ENCODE results near the gene IGF1R. TPM values are rescaled to one million over a fixed set of nuclear protein-coding genes. Genes with fewer than 3 reads are reported as not detected.

IGF1R gene
- total and polyA plus RNA-seq, 2 donors (not counting 3 experiments of a cell fraction or from before 2014, with no cell fraction given), result 16.1 to 59.1 TPM

GRCh38 chr15:98827217-98827616 is 178.9 kb downstream of the IGF1R start:
- DNase-seq (ENCODE audit: low read depth, low spot score), result no peak

More at GRCh38 chr15:98827217-98827616, 178.9 kb downstream of the IGF1R start:
- dilution Hi-C loops (cut with MboI; ENCODE audit: extremely low pct_ligation_motif_present, low sequenced_read_pairs), result no loop called here
- H2AFZ ChIP-seq (ENCODE audit: low read depth, low read length), result no peak overlapping the region
- no TSS peak for BruUV-seq (replicated peaks)
- H3K4me2 ChIP-seq (ENCODE audit: insufficient read depth, low read length), result no peak overlapping the region
- H3K4me3 ChIP-seq (replicated peaks in 1 of 3; ENCODE audit: insufficient read depth in 1 of 3, low read depth in 1 of 3, low read length in 3 of 3), result no peak overlapping the region
- intact Hi-C loops (cut with micrococcal nuclease), result no loop called here
- FAIRE-seq, result no peak
- H3K27ac ChIP-seq (ENCODE audit: insufficient read depth, low read depth, low read length), result no peak overlapping the region
- H3K27me3 ChIP-seq (ENCODE audit: control insufficient read depth in 2 of 2, insufficient read depth in 2 of 2, low read length in 2 of 2), result no peaks in the 10 kb centered on the region
- no peak overlapping the region for H3K9ac ChIP-seq (replicated peaks; ENCODE audit: extremely low read depth, insufficient read depth, low read length)
- ChIA-PET CTCF (interaction anchor here (0.9 to 1.1 kb wide), 2 partner anchors 27 to 232 kb away, joined by 3 read pairs; no protein-coding TSS in a partner anchor), POLR2A (no interaction called here)
- H3K79me2 ChIP-seq (ENCODE audit: control insufficient read depth, insufficient read depth, low read length), result no peaks in the 10 kb centered on the region
- no peaks in the 10 kb centered on the region for H3K9me1 ChIP-seq (replicated peaks; ENCODE audit: control insufficient read depth, extremely low read depth, insufficient read depth, low read length)
- H3K9me3 ChIP-seq (replicated peaks; ENCODE audit: control insufficient read depth, insufficient read depth, low read length), result peaks cover 1% of the 10 kb centered on the region
- H3K36me3 ChIP-seq (ENCODE audit: control insufficient read depth in 2 of 2, extremely low read depth in 1 of 2, insufficient read depth in 2 of 2, low read length in 2 of 2), result no peaks in the 10 kb centered on the region
- H3K4me1 ChIP-seq (ENCODE audit: control insufficient read depth, extremely low read depth, insufficient read depth, low read length), result peaks cover 8% of the 10 kb centered on the region
- TF ChIP-seq MAX (IDR thresholded peaks at IDR 0.05; ENCODE audit: insufficient read depth, insufficient read length), result no peak
- no peak for TF ChIP-seq FOS (IDR thresholded peaks at IDR 0.05; ENCODE audit: borderline replicate concordance, insufficient read depth, low read length)
- TF ChIP-seq POLR2AphosphoS5 (IDR thresholded peaks at IDR 0.05; ENCODE audit: insufficient read depth, low read depth, low read length), result no peak
- no peak for TF ChIP-seq MYC (IDR thresholded peaks at IDR 0.05; ENCODE audit: low read depth, low read length)
- TF ChIP-seq CTCF (IDR thresholded peaks at IDR 0.05; ENCODE audit: extremely low read depth in 1 of 2, insufficient read depth in 1 of 2, low read depth in 1 of 2, low read length in 2 of 2), result no peak
- TF ChIP-seq EZH2 (IDR thresholded peaks at IDR 0.05; ENCODE audit: borderline replicate concordance, low read depth, low read length, severe bottlenecking), result no peak
- no peak for TF ChIP-seq GATA2 (IDR thresholded peaks at IDR 0.05; ENCODE audit: insufficient read depth, insufficient read length, low read depth, low read length)
- TF ChIP-seq POLR2A (IDR thresholded peaks at IDR 0.05; ENCODE audit: low read depth, low read length), result no peak
- no peak for TF ChIP-seq JUN (IDR thresholded peaks at IDR 0.05; ENCODE audit: borderline replicate concordance, insufficient read depth, insufficient read length, low read depth)
- H4K20me1 ChIP-seq (replicated peaks; ENCODE audit: control insufficient read depth, extremely low read depth, insufficient read depth, low read length), result no peaks in the 10 kb centered on the region
